ENCODE data around the gene SNX27.

The SNX27 gene

DNA sequence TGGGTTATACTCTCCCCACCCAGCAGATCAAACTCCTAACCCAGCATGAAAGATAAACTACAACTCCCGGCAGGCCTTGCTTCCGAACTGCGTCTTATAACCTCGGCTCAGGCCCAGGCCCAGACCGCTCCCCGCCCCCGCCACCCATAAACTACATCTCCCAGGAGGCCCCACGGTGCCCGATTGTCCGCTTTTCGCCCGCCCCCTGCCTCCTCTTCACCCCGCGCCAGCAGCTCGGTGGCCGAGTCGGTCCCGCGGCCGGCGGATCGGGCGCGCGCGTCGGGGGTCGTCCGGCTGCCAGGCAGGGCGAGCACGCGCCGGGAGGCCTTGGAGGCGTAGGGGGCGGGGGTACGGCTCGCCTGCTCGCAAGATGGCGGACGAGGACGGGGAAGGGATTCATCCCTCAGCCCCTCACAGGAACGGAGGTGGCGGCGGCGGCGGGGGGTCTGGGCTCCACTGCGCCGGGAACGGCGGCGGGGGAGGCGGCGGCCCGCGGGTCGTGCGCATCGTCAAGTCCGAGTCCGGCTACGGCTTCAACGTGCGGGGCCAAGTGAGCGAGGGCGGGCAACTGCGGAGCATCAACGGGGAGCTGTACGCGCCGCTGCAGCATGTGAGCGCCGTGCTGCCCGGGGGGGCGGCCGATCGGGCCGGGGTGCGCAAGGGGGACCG lies at the start of gene SNX27:
Gene SNX27, plus strand, starts transcription at position 219 of the 669 bp plus-strand sequence. Its CDS starts 152 bp downstream, at position 371.
- no peaks in the 10 kb centered on the region for H3K9me3 Mint-ChIP-seq
- H3K36me3 Mint-ChIP-seq (ENCODE audit: low read depth), result peaks cover 12% of the 10 kb centered on the region
- H3K4me3 Mint-ChIP-seq, result peak within 1 kb of the TSS; percentile 85
- DNase-seq, result peak; percentile 91
- H3K27ac Mint-ChIP-seq, result peak within 1 kb of the TSS; percentile 89
- peaks cover 3% of the 10 kb centered on the region for H3K27me3 Mint-ChIP-seq
- peaks cover 49% of the 10 kb centered on the region for H3K4me1 Mint-ChIP-seq (ENCODE audit: low read depth)

- no peak for DNase-seq
- peaks cover 2% of the 10 kb centered on the region for H3K4me1 Mint-ChIP-seq (ENCODE audit: low read depth)
- no peaks in the 10 kb centered on the region for H3K9me3 Mint-ChIP-seq
- no peaks in the 10 kb centered on the region for H3K27me3 Mint-ChIP-seq
- H3K27ac Mint-ChIP-seq, result no peak overlapping the region
- no peak overlapping the region for H3K4me3 Mint-ChIP-seq
- no peaks in the 10 kb centered on the region for H3K36me3 Mint-ChIP-seq (ENCODE audit: low read depth)
Observed at GRCh38 chr1:151562661-151563060, 49.2 kb upstream of the SNX27 start.

GRCh38 chr1:151563376-151563775 lies 48.5 kb upstream of the SNX27 start:
- Mint-ChIP-seq H3K27me3 (no peaks in the 10 kb centered on the region), H3K9me3 (no peaks in the 10 kb centered on the region), H3K36me3 (ENCODE audit: low read depth) (no peaks in the 10 kb centered on the region), H3K4me1 (ENCODE audit: low read depth) (peaks cover 5% of the 10 kb centered on the region), H3K4me3 (no peak overlapping the region), H3K27ac (no peak overlapping the region)
- DNase-seq, result no peak

- Mint-ChIP-seq H3K27me3 (no peaks in the 10 kb centered on the region), H3K27ac (no peak overlapping the region), H3K9me3 (no peaks in the 10 kb centered on the region), H3K36me3 (ENCODE audit: low read depth) (no peaks in the 10 kb centered on the region), H3K4me1 (ENCODE audit: low read depth) (peaks cover 8% of the 10 kb centered on the region), H3K4me3 (no peak overlapping the region)
- no peak for DNase-seq
Observed at GRCh38 chr1:151565502-151566189, 46.2 kb upstream of the SNX27 start.

DNA sequence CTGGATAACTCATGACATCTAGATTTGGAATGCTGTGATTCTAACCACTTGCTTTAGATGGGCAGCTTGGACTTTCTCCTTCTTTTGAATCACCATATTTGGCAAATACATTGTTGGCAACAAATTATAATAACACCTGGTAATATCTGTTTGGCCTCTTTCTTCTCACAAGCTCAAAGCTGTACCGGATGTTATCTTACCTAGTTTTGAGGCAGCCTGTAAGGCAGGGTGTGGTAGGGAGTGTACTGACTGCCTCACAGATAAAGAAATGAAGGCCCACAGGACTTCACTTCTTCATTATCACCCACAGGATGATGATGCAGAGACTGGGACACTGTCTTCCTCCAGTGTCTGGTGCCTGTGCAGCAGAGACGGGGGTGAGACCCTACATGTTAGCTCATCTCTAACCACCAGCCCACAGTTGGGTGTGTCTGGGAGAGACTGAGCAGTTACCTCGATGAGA lies 43.2 kb upstream of the SNX27 start:
- no peaks in the 10 kb centered on the region for H3K27me3 Mint-ChIP-seq
- peak overlapping the region; percentile 16 for H3K27ac Mint-ChIP-seq
- H3K4me1 Mint-ChIP-seq (ENCODE audit: low read depth), result peaks cover 8% of the 10 kb centered on the region
- no peaks in the 10 kb centered on the region for H3K36me3 Mint-ChIP-seq (ENCODE audit: low read depth)
- no peak overlapping the region for H3K4me3 Mint-ChIP-seq
- DNase-seq, result no peak
- no peaks in the 10 kb centered on the region for H3K9me3 Mint-ChIP-seq

GRCh38 chr1:151570819-151571218 lies 41.0 kb upstream of the SNX27 start:
- no peak for DNase-seq
- Mint-ChIP-seq H3K27ac (no peak overlapping the region), H3K36me3 (ENCODE audit: low read depth) (peaks cover 13% of the 10 kb centered on the region), H3K9me3 (no peaks in the 10 kb centered on the region), H3K4me3 (no peak overlapping the region), H3K27me3 (no peaks in the 10 kb centered on the region), H3K4me1 (ENCODE audit: low read depth) (peaks cover 16% of the 10 kb centered on the region)

- H3K9me3 Mint-ChIP-seq, result no peaks in the 10 kb centered on the region
- peak overlapping the region; percentile 50 for H3K27ac Mint-ChIP-seq
- no peaks in the 10 kb centered on the region for H3K27me3 Mint-ChIP-seq
- no peak for DNase-seq
- H3K36me3 Mint-ChIP-seq (ENCODE audit: low read depth), result peaks cover 15% of the 10 kb centered on the region
- H3K4me3 Mint-ChIP-seq, result no peak overlapping the region
- peaks cover 13% of the 10 kb centered on the region for H3K4me1 Mint-ChIP-seq (ENCODE audit: low read depth)
Observed at GRCh38 chr1:151574575-151575529, 37.0 kb upstream of the SNX27 start.

GRCh38 chr1:151577173-151577572 lies 34.7 kb upstream of the SNX27 start:
- Mint-ChIP-seq H3K27ac (no peak overlapping the region), H3K4me3 (no peak overlapping the region), H3K27me3 (no peaks in the 10 kb centered on the region), H3K4me1 (ENCODE audit: low read depth) (peaks cover 13% of the 10 kb centered on the region), H3K36me3 (ENCODE audit: low read depth) (peaks cover 15% of the 10 kb centered on the region), H3K9me3 (no peaks in the 10 kb centered on the region)
- DNase-seq, result no peak

GRCh38 chr1:151578941-151579340 lies 32.9 kb upstream of the SNX27 start:
- H3K27ac Mint-ChIP-seq, result no peak overlapping the region
- peaks cover 15% of the 10 kb centered on the region for H3K36me3 Mint-ChIP-seq (ENCODE audit: low read depth)
- no peaks in the 10 kb centered on the region for H3K27me3 Mint-ChIP-seq
- H3K4me1 Mint-ChIP-seq (ENCODE audit: low read depth), result peaks cover 13% of the 10 kb centered on the region
- no peak overlapping the region for H3K4me3 Mint-ChIP-seq
- DNase-seq, result no peak
- H3K9me3 Mint-ChIP-seq, result no peaks in the 10 kb centered on the region

- no peak for DNase-seq
- peaks cover 13% of the 10 kb centered on the region for H3K4me1 Mint-ChIP-seq (ENCODE audit: low read depth)
- no peaks in the 10 kb centered on the region for H3K27me3 Mint-ChIP-seq
Observed at GRCh38 chr1:151579436-151580225, 32.2 kb upstream of the SNX27 start.

GRCh38 chr1:151581451-151581850 lies 30.4 kb upstream of the SNX27 start:
- no peak for DNase-seq
- H3K36me3 Mint-ChIP-seq (ENCODE audit: low read depth), result peaks cover 2% of the 10 kb centered on the region
- H3K27ac Mint-ChIP-seq, result no peak overlapping the region
- no peak overlapping the region for H3K4me3 Mint-ChIP-seq
- H3K4me1 Mint-ChIP-seq (ENCODE audit: low read depth), result peaks cover 5% of the 10 kb centered on the region
- H3K27me3 Mint-ChIP-seq, result no peaks in the 10 kb centered on the region
- no peaks in the 10 kb centered on the region for H3K9me3 Mint-ChIP-seq

More at GRCh38 chr1:151579436-151580225, 32.2 kb upstream of the SNX27 start:
- Mint-ChIP-seq H3K36me3 (ENCODE audit: low read depth) (peaks cover 9% of the 10 kb centered on the region), H3K4me3 (no peak overlapping the region), H3K27ac (no peak overlapping the region), H3K9me3 (no peaks in the 10 kb centered on the region)

GRCh38 chr1:151581921-151582320 lies 29.9 kb upstream of the SNX27 start:
- no peaks in the 10 kb centered on the region for H3K27me3 Mint-ChIP-seq
- H3K27ac Mint-ChIP-seq, result no peak overlapping the region
- no peak overlapping the region for H3K4me3 Mint-ChIP-seq
- no peaks in the 10 kb centered on the region for H3K9me3 Mint-ChIP-seq
- peaks cover 2% of the 10 kb centered on the region for H3K36me3 Mint-ChIP-seq (ENCODE audit: low read depth)
- DNase-seq, result no peak
- H3K4me1 Mint-ChIP-seq (ENCODE audit: low read depth), result peaks cover 5% of the 10 kb centered on the region

- no peak for DNase-seq
- no peaks in the 10 kb centered on the region for H3K9me3 Mint-ChIP-seq
- H3K36me3 Mint-ChIP-seq (ENCODE audit: low read depth), result peaks cover 2% of the 10 kb centered on the region
- no peak overlapping the region for H3K27ac Mint-ChIP-seq
- no peaks in the 10 kb centered on the region for H3K27me3 Mint-ChIP-seq
- H3K4me1 Mint-ChIP-seq (ENCODE audit: low read depth), result peaks cover 5% of the 10 kb centered on the region
- H3K4me3 Mint-ChIP-seq, result no peak overlapping the region
Observed at GRCh38 chr1:151583796-151584195, 28.1 kb upstream of the SNX27 start.

- peaks cover 2% of the 10 kb centered on the region for H3K4me1 Mint-ChIP-seq (ENCODE audit: low read depth)
- H3K9me3 Mint-ChIP-seq, result no peaks in the 10 kb centered on the region
- peaks cover 3% of the 10 kb centered on the region for H3K27me3 Mint-ChIP-seq
- H3K27ac Mint-ChIP-seq, result no peak overlapping the region
- H3K4me3 Mint-ChIP-seq, result no peak overlapping the region
- peaks cover 2% of the 10 kb centered on the region for H3K36me3 Mint-ChIP-seq (ENCODE audit: low read depth)
- no peak for DNase-seq
Observed at GRCh38 chr1:151584278-151584677, 27.6 kb upstream of the SNX27 start.
